ENCODE data around the gene SH2B2. TPM values are rescaled to one million over a fixed set of nuclear protein-coding genes. Genes with fewer than 3 reads are reported as not detected.

SH2B2 gene
- total RNA-seq, 1 experiment from 2014 or later: 22.4 TPM

GRCh38 chr7:102281785-102282184 lies 4.9 kb upstream of the SH2B2 start:
- Histone ChIP-seq H2AFZ (ENCODE audit: low read length) (no peak overlapping the region), H3K4me2 (ENCODE audit: low read depth, low read length, poor library complexity, severe bottlenecking) (no peak overlapping the region), H3K9me2 (replicated peaks; ENCODE audit: insufficient read depth, low read length) (no peaks in the 10 kb centered on the region), H3K9me3 (ENCODE audit: low read length) (no peaks in the 10 kb centered on the region), H3K4me3 (ENCODE audit: low read length) (no peak overlapping the region), H3K9ac (ENCODE audit: low read length) (no peak overlapping the region), H3K79me2 (ENCODE audit: low read length) (peaks cover 5% of the 10 kb centered on the region; the same call in 1 of the 2 replicates), H4K20me1 (ENCODE audit: insufficient read depth, low read depth, low read length) (no peaks in the 10 kb centered on the region), H3K27me3 (ENCODE audit: low read length) (no peaks in the 10 kb centered on the region), H3K36me3 (ENCODE audit: insufficient read depth, low read length) (no peaks in the 10 kb centered on the region), H3K27ac (ENCODE audit: low read length) (no peak overlapping the region), H3K4me1 (ENCODE audit: low read length) (peaks cover 68% of the 10 kb centered on the region)
- no peak for DNase-seq

GRCh38 chr7:102282465-102283362 lies 4.0 kb upstream of the SH2B2 start:
- H3K36me3 ChIP-seq (ENCODE audit: insufficient read depth, low read length): no peaks in the 10 kb centered on the region
- H3K4me1 ChIP-seq (ENCODE audit: low read length): peaks cover 66% of the 10 kb centered on the region
- no peaks in the 10 kb centered on the region for H4K20me1 ChIP-seq (ENCODE audit: insufficient read depth, low read depth, low read length)
- no peak overlapping the region for H3K9ac ChIP-seq (ENCODE audit: low read length)
- no peaks in the 10 kb centered on the region for H3K9me3 ChIP-seq (ENCODE audit: low read length)
- H2AFZ ChIP-seq (ENCODE audit: low read length): no peak overlapping the region
- H3K4me3 ChIP-seq (ENCODE audit: low read length): no peak overlapping the region
- DNase-seq: peak; percentile 47
- H3K4me2 ChIP-seq (ENCODE audit: low read depth, low read length, poor library complexity, severe bottlenecking): no peak overlapping the region
- peak overlapping the region; percentile 96 for H3K27ac ChIP-seq (ENCODE audit: low read length)
- H3K9me2 ChIP-seq (replicated peaks; ENCODE audit: insufficient read depth, low read length): no peaks in the 10 kb centered on the region
- no peaks in the 10 kb centered on the region for H3K27me3 ChIP-seq (ENCODE audit: low read length)
- peaks cover 5% of the 10 kb centered on the region; the same call in 1 of the 2 replicates for H3K79me2 ChIP-seq (ENCODE audit: low read length)

GRCh38 chr7:102283477-102284189 lies 3.0 kb upstream of the SH2B2 start:
- H3K79me2 ChIP-seq (ENCODE audit: low read length): peaks cover 9% of the 10 kb centered on the region; the same call in 1 of the 2 replicates
- no peaks in the 10 kb centered on the region for H3K9me3 ChIP-seq (ENCODE audit: low read length)
- H3K4me2 ChIP-seq (ENCODE audit: low read depth, low read length, poor library complexity, severe bottlenecking): peak overlapping the region; percentile 96
- no peak overlapping the region; the same call in 1 of the 2 replicates for H3K4me3 ChIP-seq (ENCODE audit: low read length)
- H3K4me1 ChIP-seq (ENCODE audit: low read length): peaks cover 68% of the 10 kb centered on the region
- DNase-seq: peak; percentile 68
- no peaks in the 10 kb centered on the region for H3K27me3 ChIP-seq (ENCODE audit: low read length)
- no peaks in the 10 kb centered on the region for H3K9me2 ChIP-seq (replicated peaks; ENCODE audit: insufficient read depth, low read length)
- no peaks in the 10 kb centered on the region for H4K20me1 ChIP-seq (ENCODE audit: insufficient read depth, low read depth, low read length)
- no peaks in the 10 kb centered on the region for H3K36me3 ChIP-seq (ENCODE audit: insufficient read depth, low read length)
- H3K27ac ChIP-seq (ENCODE audit: low read length): peak overlapping the region; percentile 96
- peak overlapping the region; percentile 29 for H3K9ac ChIP-seq (ENCODE audit: low read length)
- no peak overlapping the region for H2AFZ ChIP-seq (ENCODE audit: low read length)

- Histone ChIP-seq H3K9ac (ENCODE audit: low read length) (peak overlapping the region; percentile 99), H4K20me1 (ENCODE audit: insufficient read depth, low read depth, low read length) (no peaks in the 10 kb centered on the region), H3K27me3 (ENCODE audit: low read length) (no peaks in the 10 kb centered on the region), H3K27ac (ENCODE audit: low read length) (peak overlapping the region; percentile 96), H3K4me1 (ENCODE audit: low read length) (peaks cover 68% of the 10 kb centered on the region), H3K79me2 (ENCODE audit: low read length) (peaks cover 9% of the 10 kb centered on the region; the same call in 1 of the 2 replicates), H3K9me2 (replicated peaks; ENCODE audit: insufficient read depth, low read length) (no peaks in the 10 kb centered on the region), H3K4me3 (ENCODE audit: low read length) (peak overlapping the region; percentile 89), H3K36me3 (ENCODE audit: insufficient read depth, low read length) (no peaks in the 10 kb centered on the region), H3K4me2 (ENCODE audit: low read depth, low read length, poor library complexity, severe bottlenecking) (peak overlapping the region; percentile 96), H3K9me3 (ENCODE audit: low read length) (no peaks in the 10 kb centered on the region), H2AFZ (ENCODE audit: low read length) (no peak overlapping the region)
- peak; percentile 63 for DNase-seq
Observed at GRCh38 chr7:102284399-102284798, 2.3 kb upstream of the SH2B2 start.

- H4K20me1 ChIP-seq (ENCODE audit: insufficient read depth, low read depth, low read length): no peaks in the 10 kb centered on the region
- no peaks in the 10 kb centered on the region for H3K36me3 ChIP-seq (ENCODE audit: insufficient read depth, low read length)
- H3K27me3 ChIP-seq (ENCODE audit: low read length): no peaks in the 10 kb centered on the region
- no peaks in the 10 kb centered on the region for H3K9me2 ChIP-seq (replicated peaks; ENCODE audit: insufficient read depth, low read length)
- H2AFZ ChIP-seq (ENCODE audit: low read length): no peak overlapping the region
- peaks cover 66% of the 10 kb centered on the region for H3K4me1 ChIP-seq (ENCODE audit: low read length)
- peak overlapping the region; percentile 96 for H3K4me2 ChIP-seq (ENCODE audit: low read depth, low read length, poor library complexity, severe bottlenecking)
- H3K4me3 ChIP-seq (ENCODE audit: low read length): peak overlapping the region; percentile 89
- H3K79me2 ChIP-seq (ENCODE audit: low read length): peaks cover 12% of the 10 kb centered on the region; the same call in 1 of the 2 replicates
- peak overlapping the region; percentile 99 for H3K9ac ChIP-seq (ENCODE audit: low read length)
- peak; percentile 76 for DNase-seq
- peak overlapping the region; percentile 96 for H3K27ac ChIP-seq (ENCODE audit: low read length)
- no peaks in the 10 kb centered on the region for H3K9me3 ChIP-seq (ENCODE audit: low read length)
Observed at GRCh38 chr7:102284891-102285539, 1.7 kb upstream of the SH2B2 start.

- no peak overlapping the region for H2AFZ ChIP-seq (ENCODE audit: low read length)
- no peaks in the 10 kb centered on the region for H3K36me3 ChIP-seq (ENCODE audit: insufficient read depth, low read length)
- H3K9me2 ChIP-seq (replicated peaks; ENCODE audit: insufficient read depth, low read length): no peaks in the 10 kb centered on the region
- peak overlapping the region; percentile 96 for H3K27ac ChIP-seq (ENCODE audit: low read length)
- DNase-seq: no peak
- H3K4me2 ChIP-seq (ENCODE audit: low read depth, low read length, poor library complexity, severe bottlenecking): peak overlapping the region; percentile 96
- H4K20me1 ChIP-seq (ENCODE audit: insufficient read depth, low read depth, low read length): peaks cover 2% of the 10 kb centered on the region; the same call in 1 of the 2 replicates
- peak overlapping the region; percentile 89 for H3K4me3 ChIP-seq (ENCODE audit: low read length)
- no peaks in the 10 kb centered on the region for H3K27me3 ChIP-seq (ENCODE audit: low read length)
- H3K9ac ChIP-seq (ENCODE audit: low read length): peak overlapping the region; percentile 99
- no peaks in the 10 kb centered on the region for H3K9me3 ChIP-seq (ENCODE audit: low read length)
- peaks cover 64% of the 10 kb centered on the region for H3K4me1 ChIP-seq (ENCODE audit: low read length)
- H3K79me2 ChIP-seq (ENCODE audit: low read length): peaks cover 15% of the 10 kb centered on the region
Observed at GRCh38 chr7:102285540-102286236, 980 bp upstream of the SH2B2 start.

GRCh38 chr7:102287111-102287980 lies 678 bp downstream of the SH2B2 start:
- peak overlapping the region; percentile 76 for H3K4me3 ChIP-seq (ENCODE audit: low read length)
- H3K9ac ChIP-seq (ENCODE audit: low read length): peak overlapping the region; percentile 98
- H4K20me1 ChIP-seq (ENCODE audit: insufficient read depth, low read depth, low read length): peaks cover 5% of the 10 kb centered on the region; the same call in 1 of the 2 replicates
- H3K79me2 ChIP-seq (ENCODE audit: low read length): peaks cover 25% of the 10 kb centered on the region
- H3K9me2 ChIP-seq (replicated peaks; ENCODE audit: insufficient read depth, low read length): no peaks in the 10 kb centered on the region
- peak overlapping the region; percentile 98 for H3K4me2 ChIP-seq (ENCODE audit: low read depth, low read length, poor library complexity, severe bottlenecking)
- H3K36me3 ChIP-seq (ENCODE audit: insufficient read depth, low read length): no peaks in the 10 kb centered on the region
- no peaks in the 10 kb centered on the region for H3K27me3 ChIP-seq (ENCODE audit: low read length)
- H3K4me1 ChIP-seq (ENCODE audit: low read length): peaks cover 77% of the 10 kb centered on the region
- DNase-seq: peak; percentile 96
- no peak overlapping the region for H2AFZ ChIP-seq (ENCODE audit: low read length)
- peak overlapping the region; percentile 100 for H3K27ac ChIP-seq (ENCODE audit: low read length)
- H3K9me3 ChIP-seq (ENCODE audit: low read length): no peaks in the 10 kb centered on the region
